CD8-positive, alpha-beta memory T cell (primary cell): ENCODE measurements around the gene ARIH1. TPM values are rescaled to one million over a fixed set of nuclear protein-coding genes. Genes with fewer than 3 reads are reported as not detected.
"Not testable (repeated sequence)": the region's sequence is repeated elsewhere in the genome, so short reads cannot be mapped to it uniquely, and the experiment has no call there.

Experiments
- CTCF ChIA-PET: fragments of 350-600 bp; sonication (Branson Sonifier 250); formaldehyde crosslinking; loops from one replicate; lab custom pipeline; 2021; ENCODE audit warnings: antibody characterized with exemption; lab: Charles Lee
- POLR2A ChIA-PET: fragments of 350-600 bp; sonication (Branson Sonifier 250); formaldehyde crosslinking; loops from one replicate; lab custom pipeline; 2021; ENCODE audit warnings: antibody characterized with exemption; lab: Charles Lee
- DNase-seq, 5 donors: peaks; one replicate each; pipeline versions ENCODE4 v3.0.0 to v3.0.0-alpha.2; 2020 to 2022; ENCODE audit warnings: mixed read lengths in 1 of 5
- H3K27ac ChIP-seq: one replicate; pipeline ENCODE4 v1.7.0; 2013; ENCODE audit warnings: low read depth, mild to moderate bottlenecking, low read length, moderate library complexity
- H3K27me3 ChIP-seq: 2 replicates; pipeline ENCODE4 v1.7.0; 2013; ENCODE audit warnings: low read length, mild to moderate bottlenecking; ENCODE audit not compliant: insufficient read depth, poor library complexity, severe bottlenecking
- H3K36me3 ChIP-seq: 2 replicates; pipeline ENCODE4 v1.7.0; 2013; ENCODE audit warnings: mild to moderate bottlenecking, low read length, moderate library complexity; ENCODE audit not compliant: insufficient read depth
- H3K4me1 ChIP-seq: 2 replicates; pipeline ENCODE4 v1.7.0; 2013; ENCODE audit warnings: mild to moderate bottlenecking, low read length, moderate library complexity; ENCODE audit not compliant: insufficient read depth
- H3K4me3 ChIP-seq: 2 replicates; pipeline ENCODE4 v1.7.0; 2013; ENCODE audit warnings: mild to moderate bottlenecking, low read length
- H3K9me3 ChIP-seq: 2 replicates; pipeline ENCODE4 v1.7.0; 2013; ENCODE audit warnings: mild to moderate bottlenecking, low read length
- H3K27ac Mint-ChIP-seq, 8 donors: one replicate each; pipeline ENCODE4 v1.8.0; 2020 to 2021; ENCODE audit warnings: mixed read lengths in 8 of 8, mild to moderate bottlenecking in 6 of 8, inconsistent platforms in 3 of 8, moderate library complexity in 3 of 8
- H3K27me3 Mint-ChIP-seq, 2 donors: one replicate each; pipeline ENCODE4 v1.8.0; 2020 to 2021; ENCODE audit warnings: mixed read lengths in 2 of 2, mild to moderate bottlenecking in 1 of 2, moderate library complexity in 1 of 2
- H3K36me3 Mint-ChIP-seq, 3 donors: one replicate each; pipeline ENCODE4 v1.8.0; 2020 to 2021; ENCODE audit warnings: mixed read lengths in 3 of 3, inconsistent platforms in 1 of 3, mild to moderate bottlenecking in 1 of 3
- H3K4me1 Mint-ChIP-seq, 3 donors: one replicate each; pipeline ENCODE4 v1.8.0; 2020 to 2021; ENCODE audit warnings: mixed read lengths in 3 of 3, inconsistent platforms in 1 of 3, mild to moderate bottlenecking in 1 of 3
- H3K4me3 Mint-ChIP-seq, 7 donors: one replicate each; pipeline ENCODE4 v1.8.0; 2020 to 2021; ENCODE audit warnings: mixed read lengths in 7 of 7, mild to moderate bottlenecking in 6 of 7, moderate library complexity in 4 of 7, inconsistent platforms in 2 of 7
- H3K9me3 Mint-ChIP-seq, 5 donors: one replicate each; pipeline ENCODE4 v1.8.0; 2020 to 2022; ENCODE audit warnings: mixed read lengths in 5 of 5, mild to moderate bottlenecking in 3 of 5, moderate library complexity in 2 of 5, inconsistent platforms in 1 of 5
- polyA plus RNA-seq: library from polyadenylated mRNA; unstranded; fragments of 300-500 nt; fragmentation: Illumina TruSeq; gene quantifications from one replicate; pipeline ENCODE4 v1.2.3, GENCODE V29; 2021
- total RNA-seq, 2 experiments: library from RNA; stranded (reverse); gene quantifications; one replicate each; pipeline ENCODE4 v1.2.3, GENCODE V29; 2021

ARIH1 gene
- total and polyA plus RNA-seq, 3 experiments from 2014 or later = 24.3 to 164 (median 153) TPM

- Histone ChIP-seq H3K27me3 (no peaks in the 10 kb centered on the region), H3K36me3 (no peaks in the 10 kb centered on the region), H3K27ac (no peak overlapping the region), H3K4me1 (no peaks in the 10 kb centered on the region), H3K4me3 (no peak overlapping the region), H3K9me3 (no peaks in the 10 kb centered on the region)
- H3K9me3 Mint-ChIP-seq = no peaks in the 10 kb centered on the region
- no peak overlapping the region for H3K4me3 Mint-ChIP-seq
- peaks cover 0 to 7% (median 0%) of the 10 kb centered on the region in 3 donors for H3K36me3 Mint-ChIP-seq
- peaks cover 0 to 2% (median 0%) of the 10 kb centered on the region in 3 donors for H3K4me1 Mint-ChIP-seq
- DNase-seq = no peak
- ChIA-PET POLR2A (no interaction called here), CTCF (no interaction called here)
- H3K27me3 Mint-ChIP-seq = no peaks in the 10 kb centered on the region
- H3K27ac Mint-ChIP-seq = peak overlapping the region in 3 of 8 donors; percentile 2 to 29 (median 4)
These were observed 117.2 kb downstream of the ARIH1 start for GRCh38 chr15:72591361-72591760.

GRCh38 chr15:72592097-72592496 lies 118.0 kb downstream of the ARIH1 start:
- H3K4me1 Mint-ChIP-seq = peaks cover 0 to 2% (median 0%) of the 10 kb centered on the region in 3 donors
- no peaks in the 10 kb centered on the region for H3K36me3 ChIP-seq
- no peaks in the 10 kb centered on the region for H3K9me3 Mint-ChIP-seq
- H3K27me3 ChIP-seq = no peaks in the 10 kb centered on the region
- H3K27me3 Mint-ChIP-seq = no peaks in the 10 kb centered on the region
- CTCF ChIA-PET = no interaction called here
- no peaks in the 10 kb centered on the region for H3K9me3 ChIP-seq
- DNase-seq = no peak
- H3K27ac ChIP-seq = no peak overlapping the region
- H3K4me3 Mint-ChIP-seq = no peak overlapping the region
- no peaks in the 10 kb centered on the region for H3K4me1 ChIP-seq
- peaks cover 0 to 5% (median 0%) of the 10 kb centered on the region in 3 donors for H3K36me3 Mint-ChIP-seq
- H3K27ac Mint-ChIP-seq = no peak overlapping the region
- no peak overlapping the region for H3K4me3 ChIP-seq
- POLR2A ChIA-PET = no interaction called here

- no peaks in the 10 kb centered on the region for H3K36me3 ChIP-seq
- H3K4me3 ChIP-seq = no peak overlapping the region
- H3K4me1 ChIP-seq = no peaks in the 10 kb centered on the region
- no peak overlapping the region for H3K4me3 Mint-ChIP-seq
- H3K9me3 ChIP-seq = no peaks in the 10 kb centered on the region
- H3K36me3 Mint-ChIP-seq = peaks cover 0 to 4% (median 0%) of the 10 kb centered on the region in 3 donors
- ChIA-PET CTCF (no interaction called here), POLR2A (no interaction called here)
- H3K27ac ChIP-seq = no peak overlapping the region
- H3K4me1 Mint-ChIP-seq = no peaks in the 10 kb centered on the region
- no peak overlapping the region for H3K27ac Mint-ChIP-seq
- DNase-seq = no peak
- no peaks in the 10 kb centered on the region for H3K27me3 ChIP-seq
- no peaks in the 10 kb centered on the region for H3K27me3 Mint-ChIP-seq
- H3K9me3 Mint-ChIP-seq = no peaks in the 10 kb centered on the region
These were observed 118.5 kb downstream of the ARIH1 start for GRCh38 chr15:72592676-72593075.

GRCh38 chr15:72593838-72594237 lies 119.7 kb downstream of the ARIH1 start:
- CTCF ChIA-PET = interaction anchor here (0.7 kb wide), 1 partner anchor 131 kb away, joined by 3 read pairs; no protein-coding TSS in a partner anchor
- no peaks in the 10 kb centered on the region for H3K9me3 Mint-ChIP-seq

GRCh38 chr15:72599855-72600464 lies 125.8 kb downstream of the ARIH1 start:
- peak in 2 of 5 donors; percentile 14 to 15 for DNase-seq
- H3K9me3 ChIP-seq = no peaks in the 10 kb centered on the region
- no peak overlapping the region for H3K4me3 ChIP-seq
- no peak overlapping the region for H3K4me3 Mint-ChIP-seq
- H3K4me1 ChIP-seq = no peaks in the 10 kb centered on the region
- no peaks in the 10 kb centered on the region for H3K9me3 Mint-ChIP-seq
- H3K27me3 ChIP-seq = no peaks in the 10 kb centered on the region
- H3K27ac ChIP-seq = no peak overlapping the region
- CTCF ChIA-PET = interaction anchor here (1.0 to 3.1 kb wide), 6 partner anchors 10 to 399 kb away, joined by 3 to 19 read pairs (median 10); no protein-coding TSS in a partner anchor
- no peaks in the 10 kb centered on the region for H3K4me1 Mint-ChIP-seq
- H3K36me3 ChIP-seq = no peaks in the 10 kb centered on the region
- no peaks in the 10 kb centered on the region for H3K36me3 Mint-ChIP-seq
- no peak overlapping the region for H3K27ac Mint-ChIP-seq
- peaks cover 0 to 1% of the 10 kb centered on the region in 2 donors for H3K27me3 Mint-ChIP-seq
- POLR2A ChIA-PET = interaction anchor here (0.6 kb wide), 1 partner anchor 121 kb away, joined by 3 read pairs; no protein-coding TSS in a partner anchor

More at GRCh38 chr15:72593838-72594237, 119.7 kb downstream of the ARIH1 start:
- Mint-ChIP-seq H3K4me1 (no peaks in the 10 kb centered on the region), H3K27me3 (no peaks in the 10 kb centered on the region), H3K36me3 (no peaks in the 10 kb centered on the region), H3K4me3 (no peak overlapping the region), H3K27ac (no peak overlapping the region)
- H3K36me3 ChIP-seq = no peaks in the 10 kb centered on the region
- H3K4me3 ChIP-seq = no peak overlapping the region
- H3K4me1 ChIP-seq = no peaks in the 10 kb centered on the region
- H3K27ac ChIP-seq = no peak overlapping the region
- H3K27me3 ChIP-seq = no peaks in the 10 kb centered on the region
- POLR2A ChIA-PET = no interaction called here
- H3K9me3 ChIP-seq = no peaks in the 10 kb centered on the region
- DNase-seq = no peak

GRCh38 chr15:72604794-72605193 lies 130.7 kb downstream of the ARIH1 start:
- ChIA-PET CTCF (no interaction called here), POLR2A (no interaction called here)
- Histone ChIP-seq H3K36me3 (no peaks in the 10 kb centered on the region), H3K4me1 (no peaks in the 10 kb centered on the region), H3K4me3 (no peak overlapping the region), H3K27ac (no peak overlapping the region), H3K9me3 (no peaks in the 10 kb centered on the region), H3K27me3 (no peaks in the 10 kb centered on the region)
- H3K9me3 Mint-ChIP-seq = no peaks in the 10 kb centered on the region
- peaks cover 0 to 1% of the 10 kb centered on the region in 2 donors for H3K27me3 Mint-ChIP-seq
- DNase-seq = no peak
- no peak overlapping the region for H3K27ac Mint-ChIP-seq
- H3K36me3 Mint-ChIP-seq = peaks cover 0 to 13% (median 6%) of the 10 kb centered on the region in 3 donors
- H3K4me3 Mint-ChIP-seq = no peak overlapping the region
- H3K4me1 Mint-ChIP-seq = no peaks in the 10 kb centered on the region

GRCh38 chr15:72608084-72608483 lies 134.0 kb downstream of the ARIH1 start:
- POLR2A ChIA-PET, H3K36me3 ChIP-seq, H3K27ac Mint-ChIP-seq, H3K4me3 ChIP-seq, H3K4me1 Mint-ChIP-seq, CTCF ChIA-PET, H3K4me1 ChIP-seq, H3K9me3 Mint-ChIP-seq, H3K4me3 Mint-ChIP-seq, H3K27me3 Mint-ChIP-seq, H3K27me3 ChIP-seq, DNase-seq, H3K27ac ChIP-seq, H3K9me3 ChIP-seq: not testable (repeated sequence)
- peaks cover 0 to 13% (median 6%) of the 10 kb centered on the region in 3 donors for H3K36me3 Mint-ChIP-seq

GRCh38 chr15:72609862-72610261 lies 135.7 kb downstream of the ARIH1 start:
- peaks cover 0 to 13% (median 8%) of the 10 kb centered on the region in 3 donors for H3K36me3 Mint-ChIP-seq
- Histone ChIP-seq H3K27ac (no peak overlapping the region), H3K9me3 (no peaks in the 10 kb centered on the region), H3K36me3 (no peaks in the 10 kb centered on the region), H3K4me3 (no peak overlapping the region), H3K27me3 (no peaks in the 10 kb centered on the region), H3K4me1 (no peaks in the 10 kb centered on the region)
- DNase-seq = no peak
- H3K4me1 Mint-ChIP-seq = no peaks in the 10 kb centered on the region
- no peak overlapping the region for H3K27ac Mint-ChIP-seq
- H3K27me3 Mint-ChIP-seq = no peaks in the 10 kb centered on the region
- H3K4me3 Mint-ChIP-seq = no peak overlapping the region
- H3K9me3 Mint-ChIP-seq = no peaks in the 10 kb centered on the region
- CTCF ChIA-PET = interaction anchor here (1.5 kb wide), 1 partner anchor 10 kb away, joined by 5 read pairs; no protein-coding TSS in a partner anchor
- POLR2A ChIA-PET = no interaction called here
